Coronary artery (tissue), 2 donors: ENCODE measurements around the gene PRM3.

Source experiments
- DNase-seq: peaks from one replicate; pipeline ENCODE4 v3.0.0-alpha.2; 2017; ENCODE audit warnings: low spot score
- H3K27ac ChIP-seq, 2 donors: fragments of 200-600 bp; sonication (generic); one replicate each; pipeline ENCODE4 v1.5.1; 2016 to 2019
- H3K4me3 ChIP-seq: fragments of 200-600 bp; sonication (generic); 2 replicates; pipeline ENCODE4 v1.5.1; 2016; ENCODE audit warnings: mild to moderate bottlenecking, moderate library complexity
- CTCF ChIP-seq: fragments of 200-600 bp; sonication (generic); IDR thresholded peaks from one replicate; pipeline ENCODE4 v1.5.1; 2019; ENCODE audit warnings: antibody characterized with exemption

PRM3 gene

DNA sequence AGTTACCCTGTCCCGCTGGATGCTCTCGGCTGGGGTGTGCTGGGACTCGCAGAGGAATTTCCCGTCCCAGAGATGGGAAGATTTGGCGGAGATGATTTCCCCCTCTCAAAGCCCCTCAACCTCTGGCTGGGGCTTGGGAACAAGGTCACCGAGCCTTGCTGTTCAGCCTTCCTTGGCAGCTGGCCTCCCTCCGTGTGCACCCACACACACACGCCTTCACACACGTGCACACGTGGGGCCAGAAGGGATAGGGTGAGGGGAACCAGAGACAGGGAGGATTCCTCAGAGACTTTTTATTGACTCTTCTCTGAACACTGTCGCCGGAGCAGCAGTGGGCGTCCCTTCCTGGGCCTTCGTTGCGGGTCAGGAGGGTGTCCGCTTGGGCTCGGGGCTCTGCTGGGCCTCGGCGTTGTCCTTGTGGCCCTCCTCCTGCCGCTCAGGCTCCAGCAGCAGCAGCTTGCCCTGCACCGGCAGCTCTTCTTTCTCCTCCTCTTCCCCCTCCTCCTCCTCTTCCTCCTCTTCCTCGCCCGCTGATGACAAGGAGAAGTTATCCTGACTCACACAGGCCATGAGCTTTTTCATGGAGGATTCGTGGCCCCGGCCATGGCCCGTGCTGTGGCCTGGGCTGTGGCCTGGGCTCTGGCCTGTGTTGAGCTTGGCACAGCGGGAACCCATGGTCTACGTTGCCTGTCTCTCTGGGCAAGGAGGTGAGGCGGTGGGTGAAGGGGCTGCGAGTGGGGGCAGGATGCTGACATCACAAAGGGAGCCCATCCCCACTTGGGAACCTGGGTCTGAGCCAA, at the start of gene PRM3:
Gene PRM3, minus strand, starts transcription at position 709 of the 800 bp plus-strand sequence. Its CDS starts 34 bp downstream, at position 675.
- no peak for TF ChIP-seq CTCF
- Histone ChIP-seq H3K27ac (no peak within 1 kb of the TSS), H3K4me3 (no peak within 1 kb of the TSS)
- no peak for DNase-seq

DNA sequence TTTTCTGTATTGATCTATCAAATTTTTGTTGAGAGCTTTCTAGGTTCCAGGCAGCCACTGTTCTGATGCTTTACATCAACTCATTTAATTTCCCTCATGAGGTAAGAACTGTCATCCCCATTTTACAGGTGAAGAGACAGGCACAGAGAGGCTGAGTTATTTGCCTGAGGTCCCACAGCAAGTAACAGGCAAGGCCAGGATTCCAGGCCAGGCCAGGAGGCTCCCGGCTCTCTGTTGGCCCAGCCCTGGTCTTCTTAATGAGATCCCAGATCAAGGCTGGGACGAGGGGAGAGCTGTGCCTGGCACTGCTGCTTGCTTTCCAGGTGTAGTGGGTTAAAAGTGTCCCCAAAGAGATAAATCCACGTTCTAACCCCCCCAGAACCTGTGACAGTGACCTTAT, 49.4 kb upstream of the PRM3 start:
- no peak for DNase-seq
- Histone ChIP-seq H3K4me3 (no peak overlapping the region), H3K27ac (no peak overlapping the region)
- no peak for TF ChIP-seq CTCF

DNA sequence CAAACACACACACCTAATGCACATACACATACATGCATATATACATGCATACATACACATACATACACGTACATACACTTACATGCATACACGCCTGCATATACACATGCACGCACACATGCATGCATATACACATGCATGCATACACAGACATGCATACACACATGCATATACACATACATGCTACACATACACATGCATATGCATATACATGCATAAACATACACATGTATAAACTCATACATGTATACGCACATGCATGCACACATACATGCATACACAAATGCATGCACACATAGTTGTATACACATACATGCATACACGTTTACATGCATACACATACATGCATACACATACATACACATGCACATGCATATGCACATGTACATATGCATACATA, 48.2 kb upstream of the PRM3 start:
- DNase-seq, result no peak
- Histone ChIP-seq H3K27ac (no peak overlapping the region), H3K4me3 (no peak overlapping the region)
- no peak for TF ChIP-seq CTCF

GRCh38 chr16:11320170-11320569, 46.7 kb upstream of the PRM3 start:
- Histone ChIP-seq H3K27ac (no peak overlapping the region), H3K4me3 (no peak overlapping the region)
- TF ChIP-seq CTCF, result no peak
- DNase-seq, result no peak

- no peak for TF ChIP-seq CTCF
- H3K27ac ChIP-seq, result no peak overlapping the region
- DNase-seq, result no peak
- no peak overlapping the region for H3K4me3 ChIP-seq
These were observed 46.2 kb upstream of the PRM3 start for GRCh38 chr16:11319529-11320146.

- Histone ChIP-seq H3K4me3 (no peak overlapping the region), H3K27ac (no peak overlapping the region)
- TF ChIP-seq CTCF, result no peak
- DNase-seq, result no peak
These were observed 45.4 kb upstream of the PRM3 start for GRCh38 chr16:11318817-11319216.
